H4 (cell line): ENCODE measurements around the gene TOPAZ1. TPM values are rescaled to one million over a fixed set of nuclear protein-coding genes. Genes with fewer than 3 reads are reported as not detected.
A peak's percentile ranks its signal among the peaks of the same experiment; 100 is the strongest.

Experiments used
- DNase-seq: peaks from one replicate; pipeline ENCODE4 v3.0.0-alpha.2; 2015; ENCODE audit warnings: low spot score
- total RNA-seq: library from RNA; depleted of rRNA; stranded (reverse); fragments of >200 nt; shearing (Covaris generic); gene quantifications from 2 replicates; pipeline ENCODE4 v1.2.3, GENCODE V29; 2014

TOPAZ1 gene
- total RNA-seq, 1 experiment from 2014 or later, result not detected

- DNase-seq, result no peak
Observed at GRCh38 chr3:44242721-44243120, 1.0 kb downstream of the TOPAZ1 start.

- DNase-seq, result no peak
Observed at GRCh38 chr3:44248152-44248551, 6.5 kb downstream of the TOPAZ1 start.

GRCh38 chr3:44252332-44252959 is 10.8 kb downstream of the TOPAZ1 start:
- DNase-seq, result no peak

- DNase-seq, result no peak
Observed at GRCh38 chr3:44259404-44259803, 17.7 kb downstream of the TOPAZ1 start.

- DNase-seq, result no peak
Observed at GRCh38 chr3:44264146-44264545, 22.5 kb downstream of the TOPAZ1 start.

- DNase-seq, result no peak
Observed at GRCh38 chr3:44265815-44266214, 24.1 kb downstream of the TOPAZ1 start.

GRCh38 chr3:44272191-44272590 is 30.5 kb downstream of the TOPAZ1 start:
- DNase-seq, result no peak

GRCh38 chr3:44277925-44278324 is 36.2 kb downstream of the TOPAZ1 start:
- no peak for DNase-seq

- no peak for DNase-seq
Observed at GRCh38 chr3:44280077-44280476, 38.4 kb downstream of the TOPAZ1 start.

- no peak for DNase-seq
Observed at GRCh38 chr3:44280631-44281030, 38.9 kb downstream of the TOPAZ1 start.

- no peak for DNase-seq
Observed at GRCh38 chr3:44284949-44285348, 43.3 kb downstream of the TOPAZ1 start.

- no peak for DNase-seq
Observed at GRCh38 chr3:44289882-44290462, 48.3 kb downstream of the TOPAZ1 start.

- DNase-seq, result no peak
Observed at GRCh38 chr3:44292276-44292675, 50.6 kb downstream of the TOPAZ1 start.

GRCh38 chr3:44292947-44293346 is 51.3 kb downstream of the TOPAZ1 start:
- no peak for DNase-seq

- DNase-seq, result no peak
Observed at GRCh38 chr3:44297255-44297654, 55.6 kb downstream of the TOPAZ1 start.

GRCh38 chr3:44301746-44302145 is 60.1 kb downstream of the TOPAZ1 start:
- no peak for DNase-seq

- no peak for DNase-seq
Observed at GRCh38 chr3:44309500-44309899, 67.8 kb downstream of the TOPAZ1 start.

GRCh38 chr3:44318891-44319311 is 77.2 kb downstream of the TOPAZ1 start:
- DNase-seq, result no peak

- DNase-seq, result no peak
Observed at GRCh38 chr3:44321335-44321734, 79.6 kb downstream of the TOPAZ1 start.

- DNase-seq, result peak; percentile 37
Observed at GRCh38 chr3:44323341-44323955, 81.8 kb downstream of the TOPAZ1 start.

- DNase-seq, result no peak
Observed at GRCh38 chr3:44324584-44324983, 82.9 kb downstream of the TOPAZ1 start.

GRCh38 chr3:44326019-44326418 is 84.3 kb downstream of the TOPAZ1 start:
- DNase-seq, result no peak

- DNase-seq, result no peak
Observed at GRCh38 chr3:44326515-44326914, 84.8 kb downstream of the TOPAZ1 start.
